GM18870 (cell line): Measurements from ENCODE around the gene EXOC1.
"Not testable (repeated sequence)": the region's sequence is repeated elsewhere in the genome, so short reads cannot be mapped to it uniquely, and the experiment has no call there.

Experiments used
- ATAC-seq: cut with Tn5 transposase; IDR thresholded peaks from one replicate; pipeline ENCODE4 v1.9.1; 2021; ENCODE audit warnings: moderate library complexity; ENCODE audit not compliant: unreplicated experiment

The EXOC1 gene, protein sequence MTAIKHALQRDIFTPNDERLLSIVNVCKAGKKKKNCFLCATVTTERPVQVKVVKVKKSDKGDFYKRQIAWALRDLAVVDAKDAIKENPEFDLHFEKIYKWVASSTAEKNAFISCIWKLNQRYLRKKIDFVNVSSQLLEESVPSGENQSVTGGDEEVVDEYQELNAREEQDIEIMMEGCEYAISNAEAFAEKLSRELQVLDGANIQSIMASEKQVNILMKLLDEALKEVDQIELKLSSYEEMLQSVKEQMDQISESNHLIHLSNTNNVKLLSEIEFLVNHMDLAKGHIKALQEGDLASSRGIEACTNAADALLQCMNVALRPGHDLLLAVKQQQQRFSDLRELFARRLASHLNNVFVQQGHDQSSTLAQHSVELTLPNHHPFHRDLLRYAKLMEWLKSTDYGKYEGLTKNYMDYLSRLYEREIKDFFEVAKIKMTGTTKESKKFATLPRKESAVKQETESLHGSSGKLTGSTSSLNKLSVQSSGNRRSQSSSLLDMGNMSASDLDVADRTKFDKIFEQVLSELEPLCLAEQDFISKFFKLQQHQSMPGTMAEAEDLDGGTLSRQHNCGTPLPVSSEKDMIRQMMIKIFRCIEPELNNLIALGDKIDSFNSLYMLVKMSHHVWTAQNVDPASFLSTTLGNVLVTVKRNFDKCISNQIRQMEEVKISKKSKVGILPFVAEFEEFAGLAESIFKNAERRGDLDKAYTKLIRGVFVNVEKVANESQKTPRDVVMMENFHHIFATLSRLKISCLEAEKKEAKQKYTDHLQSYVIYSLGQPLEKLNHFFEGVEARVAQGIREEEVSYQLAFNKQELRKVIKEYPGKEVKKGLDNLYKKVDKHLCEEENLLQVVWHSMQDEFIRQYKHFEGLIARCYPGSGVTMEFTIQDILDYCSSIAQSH

DNA sequence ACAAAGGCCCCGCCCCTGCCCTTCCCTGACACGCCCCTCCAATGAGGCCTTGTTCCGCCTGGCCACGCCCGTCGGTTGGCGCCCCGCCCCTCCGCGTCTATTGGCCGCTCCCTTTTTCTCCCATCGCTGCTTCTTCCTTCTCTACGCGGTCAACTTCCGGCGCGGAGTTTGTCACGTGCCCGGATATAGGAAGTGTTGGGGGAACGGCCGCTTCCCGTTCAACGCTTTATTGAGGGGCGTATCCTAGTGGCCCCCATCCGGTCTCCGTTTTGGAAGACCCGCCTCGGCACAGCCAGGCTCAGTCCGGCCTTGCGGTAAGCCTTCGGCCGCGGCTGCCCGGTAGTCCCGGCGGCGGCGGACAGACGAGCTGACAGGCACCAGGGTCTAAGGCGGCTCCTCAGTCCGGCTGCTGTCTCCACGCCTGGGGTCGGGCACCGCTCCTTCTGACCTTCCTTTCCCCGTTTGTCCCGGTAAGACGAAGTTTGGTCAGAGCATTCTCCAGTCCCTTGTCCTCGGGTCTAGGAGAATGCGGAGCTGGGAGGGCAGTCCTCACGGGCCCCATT, at the start of gene EXOC1:
TSS of gene EXOC1 (plus strand) at position 165 of the 563 bp plus-strand sequence. CDS start 4,676 bp downstream, outside the sequence.
- ATAC-seq: peak; percentile 96

DNA sequence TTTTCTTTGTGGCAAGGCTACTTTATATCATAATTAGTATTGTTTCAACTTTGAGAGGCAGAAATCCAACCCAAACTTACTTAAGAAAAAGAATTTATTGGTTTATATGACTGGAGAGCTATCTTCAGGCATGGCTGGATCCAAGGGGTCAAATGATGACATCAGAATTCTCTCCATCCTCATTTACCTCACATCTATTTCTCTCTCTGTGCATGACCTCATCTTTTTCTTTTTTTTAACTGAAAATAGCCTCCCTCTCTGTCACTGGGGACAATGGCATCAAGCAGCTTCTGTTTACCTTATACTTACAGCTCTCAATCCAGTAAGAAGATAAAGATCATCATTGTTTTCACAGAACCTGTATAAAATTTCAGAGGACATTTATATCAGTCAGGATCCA, 45.9 kb upstream of the EXOC1 start:
- no peak for ATAC-seq

DNA sequence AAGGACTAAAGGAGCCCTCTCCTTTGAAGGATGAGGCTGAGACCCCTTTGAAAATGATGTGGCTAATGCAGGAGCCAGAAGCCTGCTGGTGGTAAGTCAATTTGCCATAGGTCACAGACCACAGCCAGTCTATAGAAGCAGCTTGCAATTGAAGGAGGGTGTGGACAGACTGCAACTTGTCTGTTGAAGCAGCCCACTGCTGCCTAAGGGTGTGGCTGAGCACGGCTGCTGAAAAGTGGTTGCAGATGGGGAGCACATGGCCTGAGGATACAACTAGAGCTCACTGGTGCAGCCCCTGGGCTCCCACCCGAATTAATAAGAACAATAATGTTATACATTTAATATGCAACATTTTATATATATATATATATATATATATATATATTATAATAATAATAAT, 45.3 kb upstream of the EXOC1 start:
- no peak for ATAC-seq

DNA sequence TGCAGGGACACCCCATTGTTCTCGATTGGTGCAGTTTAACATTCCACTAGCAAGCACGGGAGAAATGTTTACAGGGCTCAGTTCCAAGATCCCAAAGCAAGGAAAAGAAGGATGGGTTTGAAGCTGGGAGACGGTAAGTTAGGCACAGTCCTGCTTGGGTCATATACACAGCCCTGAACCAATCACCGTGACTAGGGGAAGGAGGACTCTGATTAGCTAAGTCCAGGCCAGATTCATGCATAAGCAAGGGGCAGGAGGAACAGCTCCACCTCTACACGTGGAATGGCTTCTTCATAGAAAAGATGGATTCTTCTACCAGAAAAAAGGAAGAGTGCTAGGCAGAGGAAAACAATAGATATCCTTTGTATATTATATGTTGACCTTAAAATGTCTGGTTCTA, 44.8 kb upstream of the EXOC1 start:
- ATAC-seq: no peak

DNA sequence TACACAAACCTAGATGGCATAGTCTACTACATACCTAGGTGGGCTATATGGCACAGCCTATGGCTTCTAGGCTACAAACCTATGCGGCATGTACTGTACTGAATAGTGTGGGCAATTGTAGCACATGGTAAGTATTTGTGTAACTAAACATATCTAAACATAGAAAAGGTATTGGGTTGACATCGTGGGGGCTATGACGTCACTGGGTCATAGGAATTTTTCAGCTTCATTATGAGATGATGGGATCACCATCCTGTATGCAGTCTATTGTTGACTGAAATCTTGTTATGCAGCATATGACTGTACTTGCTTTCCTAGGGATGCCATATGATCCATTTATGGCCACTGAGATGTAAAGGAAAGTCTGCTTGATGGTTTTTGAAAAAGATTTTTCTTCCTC, 35.8 kb upstream of the EXOC1 start:
- no peak for ATAC-seq

DNA sequence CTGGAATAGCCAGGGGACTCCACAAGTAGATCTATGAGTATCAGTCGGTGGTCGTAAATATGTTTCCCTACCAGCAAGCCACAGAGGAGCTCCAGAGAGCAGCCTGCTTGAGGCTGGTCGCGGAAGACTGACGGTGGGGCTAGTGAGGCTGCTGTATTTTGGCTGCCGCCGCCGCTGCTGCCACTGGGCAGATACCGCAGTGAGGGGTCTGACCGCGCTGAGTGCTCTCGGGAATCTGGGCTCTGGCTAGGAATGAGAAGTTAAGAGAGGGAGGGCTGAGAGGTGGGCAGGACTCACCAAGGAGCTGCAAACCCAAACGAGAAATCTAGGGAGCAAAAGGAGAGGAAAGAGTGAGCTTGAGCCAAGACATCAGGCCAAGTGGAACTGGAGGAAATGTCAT, 33.8 kb upstream of the EXOC1 start, which contains the start of gene EXOC1L:
TSS of gene EXOC1L (plus strand) at position 157 of the 400 bp plus-strand sequence. CDS start at position 394, 237 bp downstream.
- no peak for ATAC-seq

DNA sequence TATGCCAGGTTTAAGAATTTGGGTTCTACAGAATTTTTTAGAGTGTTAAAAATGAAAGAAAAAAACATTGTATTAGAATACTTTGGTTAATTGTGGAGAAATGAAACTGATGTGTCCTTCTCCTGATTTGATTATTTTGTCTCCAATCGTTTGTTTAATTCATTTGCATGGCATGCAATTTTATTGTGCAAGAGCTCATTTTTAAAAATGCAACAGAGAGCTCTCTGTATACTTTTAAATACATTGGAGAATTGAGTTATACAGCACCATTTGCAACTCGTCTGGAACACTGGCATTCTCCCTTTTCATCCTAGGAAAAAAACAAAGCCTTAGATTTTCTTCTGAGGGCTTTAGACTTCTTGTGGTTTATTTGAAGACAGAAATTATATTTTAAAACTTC, 33.2 kb upstream of the EXOC1 start:
- no peak for ATAC-seq

DNA sequence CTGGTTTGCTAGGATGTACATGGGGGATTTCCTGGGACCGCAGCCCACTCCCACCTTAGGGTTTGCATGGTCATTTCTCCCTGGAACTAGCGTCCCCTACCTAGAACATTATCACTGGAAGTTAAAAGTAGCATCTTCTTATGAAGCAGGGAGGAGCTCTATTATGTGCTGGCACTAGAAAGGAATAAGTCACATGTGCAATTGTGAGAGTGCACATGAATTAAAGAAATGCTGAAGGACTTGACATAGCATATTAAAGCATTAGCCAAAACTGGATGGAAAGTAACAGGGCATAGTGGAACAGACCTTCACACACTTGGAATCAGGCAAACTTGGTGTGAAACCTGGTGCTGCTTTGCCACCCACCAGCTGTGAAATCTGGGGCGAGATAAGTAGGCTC, 31.1 kb upstream of the EXOC1 start:
- ATAC-seq: no peak

DNA sequence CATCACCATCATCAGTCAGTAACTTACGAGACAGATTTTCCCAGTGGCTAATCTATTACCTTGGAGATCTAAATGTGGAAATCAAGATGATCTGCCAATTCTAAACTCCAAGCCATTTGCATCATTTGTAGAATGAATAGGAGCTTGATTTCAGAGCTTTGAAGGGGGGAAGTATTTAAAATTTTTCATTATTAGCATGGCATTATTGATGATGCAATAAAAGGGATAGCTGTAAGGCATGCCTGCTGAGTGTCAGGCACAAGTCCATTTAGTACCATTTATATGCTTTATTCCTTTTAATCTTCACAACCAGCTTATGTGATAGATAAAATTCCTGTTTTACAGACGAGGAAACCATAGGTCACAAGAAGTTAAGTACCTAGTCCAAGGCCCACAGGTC, 28.6 kb upstream of the EXOC1 start:
- ATAC-seq: no peak

DNA sequence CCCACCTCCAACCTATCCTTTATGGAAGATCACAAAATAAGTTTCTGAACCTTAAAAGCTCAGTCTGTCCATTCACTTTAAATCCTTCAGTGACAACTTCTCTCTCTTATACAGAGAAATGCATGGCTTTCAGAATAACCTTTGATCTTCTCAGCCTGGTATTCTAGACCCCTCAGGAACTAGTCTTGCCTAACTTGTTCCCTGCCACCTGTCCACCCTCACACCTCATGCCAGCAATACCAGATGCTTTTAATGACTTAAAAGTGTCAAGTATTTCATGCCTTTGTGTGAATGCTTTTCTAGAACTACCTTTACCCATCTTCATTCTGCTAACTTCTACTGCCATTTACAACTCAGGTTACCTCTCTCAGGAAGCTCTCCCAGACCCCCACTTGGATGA, 26.5 kb upstream of the EXOC1 start:
- no peak for ATAC-seq

DNA sequence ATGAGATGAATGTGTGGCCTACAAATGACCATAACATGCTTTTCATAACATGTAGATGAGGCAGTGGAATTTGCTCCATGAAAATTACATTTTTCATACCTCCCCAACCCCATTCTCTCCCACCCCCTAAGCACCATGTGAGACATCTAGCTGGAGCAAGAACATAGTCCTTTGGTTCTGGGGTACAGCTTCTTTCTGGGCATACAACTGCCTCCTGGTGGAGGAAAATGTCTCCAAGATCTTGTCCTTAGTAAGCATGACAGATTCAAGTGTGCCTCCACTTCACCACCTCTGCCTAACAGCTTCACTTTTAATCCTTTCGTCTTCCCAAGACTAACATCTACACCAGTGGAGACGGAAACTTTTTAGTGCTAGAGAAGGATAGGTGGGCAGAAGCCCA, 25.9 kb upstream of the EXOC1 start:
- no peak for ATAC-seq

DNA sequence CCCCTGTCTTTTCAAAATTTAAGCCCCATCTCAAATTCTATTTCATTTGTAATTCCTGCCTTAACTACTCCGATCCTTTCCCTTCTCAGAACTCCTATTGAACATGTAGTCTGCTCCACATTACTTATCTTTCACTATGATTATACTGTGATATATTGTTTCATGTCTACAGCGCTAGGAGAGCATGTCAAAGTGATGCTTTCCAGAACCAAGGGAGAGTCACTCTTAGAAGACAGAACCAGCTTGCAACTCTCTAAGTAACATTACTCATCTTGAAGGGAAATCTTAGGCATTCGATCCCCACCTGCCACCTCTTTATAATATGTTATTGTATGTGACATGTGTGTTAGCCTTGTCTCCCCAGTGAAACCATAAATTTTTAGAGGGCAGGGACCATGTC, 23.4 kb upstream of the EXOC1 start:
- ATAC-seq: no peak

DNA sequence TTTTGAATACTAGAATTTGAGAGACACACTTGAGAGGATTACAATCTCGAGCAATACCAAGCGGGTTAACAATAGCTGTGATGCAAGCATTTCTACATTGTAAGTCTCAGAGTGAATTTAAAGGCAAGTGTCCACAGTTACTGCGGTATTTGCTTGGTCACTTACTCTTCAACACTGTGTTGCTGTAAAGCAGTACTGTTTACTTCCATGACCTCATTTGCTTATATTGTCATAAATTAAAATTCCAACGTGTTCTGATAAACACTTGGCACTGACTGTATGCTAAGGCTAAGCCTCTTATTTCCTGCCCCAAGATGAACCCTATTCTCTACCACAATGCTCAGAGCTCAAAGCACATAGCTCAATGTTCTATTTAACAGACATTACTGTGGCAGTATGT, 22.7 kb upstream of the EXOC1 start:
- ATAC-seq: no peak

DNA sequence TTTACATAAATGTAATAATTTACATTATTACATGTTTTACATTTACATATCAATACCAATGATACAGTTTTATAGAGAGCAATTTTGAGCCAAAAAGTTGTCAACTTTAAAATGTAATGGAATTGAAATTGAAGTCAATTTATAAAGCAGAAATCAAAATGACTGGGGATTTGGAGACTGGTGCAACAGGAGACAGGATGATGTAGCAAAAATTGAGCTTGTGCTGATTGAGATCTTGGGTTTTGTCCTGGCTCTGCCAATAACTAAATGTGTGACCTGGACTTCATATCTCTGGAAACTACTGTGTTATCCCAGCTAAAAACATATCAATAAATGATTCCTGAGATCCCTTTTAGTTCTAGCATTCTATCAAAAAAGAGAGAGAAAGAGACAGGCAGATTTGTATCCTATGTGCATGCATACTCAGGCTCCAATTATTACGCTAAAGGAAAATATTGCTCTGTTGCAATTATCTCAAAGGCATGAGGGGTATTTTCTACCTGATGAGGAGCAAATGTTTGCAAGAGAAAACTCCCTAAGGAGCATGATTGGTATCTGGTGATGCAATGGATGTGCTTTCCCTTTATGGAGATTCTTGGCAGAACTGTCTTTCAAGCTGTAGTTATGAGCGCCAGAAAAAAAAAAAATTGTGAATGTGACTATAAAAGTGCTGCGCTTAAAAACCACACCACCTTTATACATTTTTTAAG, 19.2 kb upstream of the EXOC1 start:
- no peak for ATAC-seq

DNA sequence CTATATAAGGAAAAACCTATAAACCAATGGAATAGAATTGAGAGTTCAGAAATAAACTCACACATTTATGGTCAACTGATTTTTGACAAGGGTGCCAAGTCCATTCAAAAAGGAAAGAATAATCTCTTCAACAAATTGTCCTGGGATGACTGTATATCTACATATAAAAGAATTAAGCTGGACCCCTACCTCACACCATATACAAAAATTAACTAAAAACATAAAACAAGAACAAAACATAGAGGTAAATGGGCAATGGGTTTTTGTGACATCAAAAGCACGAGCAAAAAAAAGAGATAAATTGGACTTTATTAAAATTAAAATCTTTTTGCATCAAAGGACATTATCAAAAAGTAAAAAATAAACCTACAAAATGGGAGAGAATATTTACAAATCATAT, 15.5 kb upstream of the EXOC1 start:
- no peak for ATAC-seq

DNA sequence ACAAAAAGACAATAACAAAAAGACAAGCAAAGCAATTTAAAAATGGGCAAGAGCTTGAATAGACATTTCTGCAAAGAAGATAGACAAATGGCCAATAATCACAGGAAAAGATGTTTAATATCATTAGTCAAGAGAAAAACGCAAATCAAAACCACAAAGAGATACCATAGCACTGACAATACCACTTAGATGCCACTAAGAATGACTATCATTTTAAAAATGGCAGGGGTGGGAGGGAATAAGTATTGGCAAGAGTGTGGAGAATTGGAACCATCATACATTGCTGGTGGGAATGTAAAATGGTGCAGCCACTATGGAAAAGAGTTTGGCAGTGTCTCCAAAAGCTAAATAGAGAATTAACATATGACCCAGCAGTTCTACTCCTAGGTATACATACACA, 15.1 kb upstream of the EXOC1 start:
- no peak for ATAC-seq

DNA sequence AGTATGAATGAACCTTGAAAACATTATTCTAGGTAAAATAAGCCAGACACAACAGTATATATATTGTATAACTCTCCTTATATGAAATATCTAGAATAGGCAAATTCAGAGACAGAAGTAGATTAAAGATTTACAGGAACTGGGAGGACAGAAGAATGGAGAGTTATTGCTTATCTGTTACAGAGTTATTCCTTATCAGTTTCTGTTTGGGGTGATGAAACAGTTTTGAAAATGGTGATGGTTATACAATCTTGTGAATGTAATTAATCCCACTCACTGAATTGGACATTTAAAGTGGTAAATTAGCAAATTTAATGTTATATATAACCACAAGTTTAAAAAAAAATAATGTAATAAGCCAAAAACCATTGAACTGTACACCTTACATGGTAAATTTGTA, 14.5 kb upstream of the EXOC1 start:
- no peak for ATAC-seq

DNA sequence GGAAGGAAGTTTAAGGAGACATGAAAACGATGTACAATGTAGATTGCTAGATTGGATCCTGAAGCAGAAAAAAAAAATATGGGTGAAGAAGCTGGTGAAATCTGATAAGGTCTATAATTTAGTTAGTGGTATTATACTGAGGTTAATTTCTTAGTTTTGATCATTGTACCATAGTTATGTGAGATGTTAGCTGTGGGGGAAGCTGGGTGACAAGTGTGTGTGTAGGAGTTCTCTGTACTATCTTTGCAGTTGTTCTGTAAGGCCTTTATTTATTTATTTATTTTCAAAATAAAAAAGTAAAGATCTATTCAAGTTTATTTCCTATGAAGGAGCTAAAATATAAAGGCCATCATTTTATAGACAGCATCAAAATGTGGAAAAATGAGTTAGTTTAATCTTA, 12.5 kb upstream of the EXOC1 start:
- no peak for ATAC-seq

DNA sequence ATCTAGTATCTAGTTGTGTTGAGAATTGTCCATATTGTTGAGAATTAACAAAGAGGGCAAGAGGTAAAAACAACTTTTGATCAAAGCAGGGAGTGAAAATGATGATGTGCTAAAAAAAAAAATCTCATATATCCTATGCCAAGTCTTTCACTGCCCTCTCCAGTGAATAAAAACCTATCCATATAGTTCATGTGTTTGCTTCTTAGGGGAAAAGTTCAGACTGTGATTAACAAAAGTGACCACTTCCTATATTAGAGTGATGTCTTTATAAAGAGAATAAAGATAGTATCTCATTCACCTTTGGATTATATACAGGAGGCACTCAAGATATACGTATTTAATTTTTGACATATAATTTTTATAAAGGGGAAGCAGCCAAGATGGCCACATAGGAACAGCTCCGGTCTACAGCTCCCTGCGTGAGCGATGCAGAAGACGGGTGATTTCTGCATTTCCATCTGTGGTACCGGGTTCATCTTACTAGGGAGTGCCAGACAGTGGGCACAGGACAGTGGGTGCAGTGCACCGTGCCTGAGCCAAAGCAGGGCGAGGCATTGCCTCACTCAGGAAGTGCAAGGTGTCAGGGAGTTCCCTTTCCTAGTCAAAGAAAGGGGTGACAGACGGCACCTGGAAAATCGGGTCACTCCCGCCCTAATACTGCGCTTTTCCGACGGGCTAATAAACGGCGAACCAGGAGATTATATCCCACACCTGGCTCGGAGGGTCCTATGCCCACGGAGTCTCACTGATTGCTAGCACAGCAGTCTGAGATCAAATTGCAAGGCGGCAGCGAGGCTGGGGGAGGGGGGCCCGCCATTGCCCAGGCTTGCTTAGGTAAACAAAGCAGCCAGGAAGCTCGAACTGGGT, 11.8 kb upstream of the EXOC1 start:
- ATAC-seq: not testable (repeated sequence)

DNA sequence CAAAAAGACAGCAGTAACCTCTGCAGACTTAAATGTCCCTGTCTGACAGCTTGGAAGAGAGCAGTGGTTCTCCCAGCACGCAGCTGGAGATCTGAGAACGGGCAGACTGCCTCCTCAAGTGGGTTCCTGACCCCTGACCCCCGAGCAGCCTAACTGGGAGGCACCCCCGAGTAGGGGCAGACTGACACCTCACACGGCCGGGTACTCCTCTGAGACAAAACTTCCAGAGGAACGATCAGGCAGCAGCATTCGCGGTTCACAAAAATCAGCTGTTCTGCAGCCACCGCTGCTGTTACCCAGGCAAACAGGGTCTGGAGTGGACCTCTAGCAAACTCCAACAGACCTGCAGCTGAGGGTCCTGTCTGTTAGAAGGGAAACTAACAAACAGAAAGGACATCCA, 11.1 kb upstream of the EXOC1 start:
- not testable (repeated sequence) for ATAC-seq
